Stimulated activated CD4-positive, alpha-beta T cell treated with anti-CD3 and anti-CD28 coated beads, TNF-alpha, amount 100 ng/mL, for 48 hours (primary cell): ENCODE data around the gene SUN2.
A peak's percentile ranks its signal among the peaks of the same experiment; 100 is the strongest.
"Not testable (repeated sequence)": the region's sequence is repeated elsewhere in the genome, so short reads cannot be mapped to it uniquely, and the experiment has no call there.

Source experiments
- DNase-seq, 3 donors: peaks; one replicate each; pipeline ENCODE4 v3.0.0-alpha.2; 2020; ENCODE audit warnings: low read depth in 3 of 3

Gene SUN2, protein sequence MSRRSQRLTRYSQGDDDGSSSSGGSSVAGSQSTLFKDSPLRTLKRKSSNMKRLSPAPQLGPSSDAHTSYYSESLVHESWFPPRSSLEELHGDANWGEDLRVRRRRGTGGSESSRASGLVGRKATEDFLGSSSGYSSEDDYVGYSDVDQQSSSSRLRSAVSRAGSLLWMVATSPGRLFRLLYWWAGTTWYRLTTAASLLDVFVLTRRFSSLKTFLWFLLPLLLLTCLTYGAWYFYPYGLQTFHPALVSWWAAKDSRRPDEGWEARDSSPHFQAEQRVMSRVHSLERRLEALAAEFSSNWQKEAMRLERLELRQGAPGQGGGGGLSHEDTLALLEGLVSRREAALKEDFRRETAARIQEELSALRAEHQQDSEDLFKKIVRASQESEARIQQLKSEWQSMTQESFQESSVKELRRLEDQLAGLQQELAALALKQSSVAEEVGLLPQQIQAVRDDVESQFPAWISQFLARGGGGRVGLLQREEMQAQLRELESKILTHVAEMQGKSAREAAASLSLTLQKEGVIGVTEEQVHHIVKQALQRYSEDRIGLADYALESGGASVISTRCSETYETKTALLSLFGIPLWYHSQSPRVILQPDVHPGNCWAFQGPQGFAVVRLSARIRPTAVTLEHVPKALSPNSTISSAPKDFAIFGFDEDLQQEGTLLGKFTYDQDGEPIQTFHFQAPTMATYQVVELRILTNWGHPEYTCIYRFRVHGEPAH

DNA sequence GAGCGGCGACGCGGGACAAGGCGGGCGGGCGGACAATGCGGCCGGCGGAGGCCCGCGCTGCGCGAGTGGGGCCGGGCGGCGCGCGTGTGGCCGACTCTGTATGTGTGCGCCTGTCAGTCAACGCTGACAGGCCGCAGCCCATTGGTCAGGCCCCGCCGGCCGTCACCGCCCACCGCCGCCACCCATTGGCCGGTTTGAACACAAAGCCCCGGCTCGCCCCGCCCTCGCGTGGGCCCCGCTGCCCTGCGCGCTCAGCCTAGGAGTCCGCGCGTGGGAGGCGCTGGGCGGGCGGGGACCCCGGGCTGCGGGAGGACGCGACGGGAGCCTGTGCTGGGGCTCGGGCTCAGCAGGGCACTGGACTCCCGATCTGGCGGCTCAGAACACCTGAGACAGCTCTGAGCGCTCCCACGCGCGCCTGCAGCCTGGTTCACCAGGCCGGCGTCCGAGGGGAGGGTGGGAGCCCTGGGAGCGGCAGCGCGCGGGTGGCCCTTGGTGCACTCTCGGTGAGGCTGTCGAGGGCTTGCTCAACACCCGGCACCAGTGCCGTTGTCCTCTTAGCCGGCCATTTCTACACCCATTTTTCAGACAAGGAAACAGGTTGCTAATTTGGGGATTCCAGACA lies at the start of gene SUN2:
Gene SUN2, minus strand, starts transcription at position 88 of the 622 bp plus-strand sequence. CDS start 3,370 bp downstream, outside the sequence.
- peak; percentile 86 to 93 (median 88) for DNase-seq

DNA sequence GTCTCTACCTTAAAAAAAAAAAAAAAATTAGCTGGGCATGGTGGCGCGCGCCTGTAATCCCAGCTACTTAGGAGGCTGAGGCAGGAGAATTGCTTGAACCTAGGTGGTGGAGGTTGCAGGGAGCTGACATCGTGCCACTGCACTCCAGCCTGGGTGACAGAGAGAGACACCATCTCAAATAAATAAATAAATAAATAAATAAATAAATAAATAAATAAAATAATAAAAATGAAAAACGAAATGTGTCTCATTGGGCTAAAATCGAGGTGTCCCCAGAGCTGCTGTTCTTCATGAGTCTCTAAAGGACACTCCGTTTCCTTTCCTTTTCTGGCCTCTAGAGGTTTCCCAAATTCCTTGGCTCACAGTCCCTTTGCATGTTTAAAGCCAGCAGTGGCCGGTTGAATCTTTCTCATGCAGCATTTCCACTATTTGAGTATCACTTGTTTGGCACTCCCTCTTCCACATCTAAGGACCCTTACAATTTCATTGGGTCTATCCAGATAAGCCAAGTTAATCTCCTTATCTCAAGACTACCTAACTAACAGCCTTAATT lies 49.3 kb upstream of the SUN2 start:
- DNase-seq: not testable (repeated sequence)

DNA sequence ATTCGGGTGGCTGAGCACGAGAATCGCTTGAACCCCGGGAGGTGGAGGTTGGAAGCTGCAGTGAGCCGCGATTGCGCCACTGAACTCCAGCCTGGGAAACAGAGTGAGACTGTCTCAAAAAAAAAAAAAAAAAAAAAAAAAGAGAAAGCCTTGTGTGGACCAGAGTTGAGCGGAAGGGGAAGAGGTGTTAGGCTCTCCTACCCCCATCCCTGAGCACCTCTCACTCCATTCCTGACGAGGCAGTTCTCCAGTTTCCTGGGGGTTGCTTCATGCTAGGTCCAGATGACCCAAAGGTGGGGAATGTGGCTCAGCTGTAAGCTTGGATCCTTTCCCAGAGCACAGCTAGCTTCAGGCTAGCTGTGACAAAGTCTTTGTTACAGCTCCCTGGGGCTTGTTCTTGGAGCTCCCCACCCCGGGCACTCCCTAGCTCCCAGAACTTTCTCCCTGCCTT lies 46.9 kb upstream of the SUN2 start:
- no peak for DNase-seq

DNA sequence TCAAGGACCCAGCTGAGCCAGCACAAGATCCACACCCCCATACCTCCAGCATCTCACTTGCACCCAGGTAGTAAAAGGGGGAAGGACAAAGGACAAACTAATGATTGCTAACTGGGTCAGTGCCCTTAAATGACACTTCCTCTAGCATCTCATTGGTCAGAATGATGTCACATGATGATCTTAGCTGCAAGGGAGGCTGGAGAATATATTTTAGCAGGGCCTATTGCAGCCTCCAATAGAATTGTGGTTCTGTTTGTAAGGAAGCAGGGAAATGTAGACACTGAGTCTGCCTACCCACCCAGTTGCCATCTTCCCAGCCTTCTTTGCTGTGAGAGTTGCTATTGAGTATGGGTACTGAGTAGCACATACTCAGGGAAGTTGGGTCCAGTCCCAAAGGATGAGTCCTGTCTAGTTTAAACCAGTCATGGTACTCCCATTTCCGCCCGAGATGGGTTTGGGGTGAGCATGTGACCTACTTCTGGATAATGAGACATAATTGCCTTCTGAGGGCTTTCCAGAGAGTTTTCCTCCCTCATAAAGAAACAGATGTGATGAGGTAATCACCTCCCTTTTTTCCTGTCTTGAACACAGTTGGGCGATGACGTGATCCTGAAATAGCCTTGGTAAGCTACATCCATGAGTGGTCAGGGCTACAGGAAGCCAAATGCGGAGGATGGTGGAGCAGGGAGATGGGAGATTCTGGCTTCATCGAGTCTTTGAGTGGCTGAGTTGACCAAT lies 43.6 kb upstream of the SUN2 start:
- DNase-seq: no peak

DNA sequence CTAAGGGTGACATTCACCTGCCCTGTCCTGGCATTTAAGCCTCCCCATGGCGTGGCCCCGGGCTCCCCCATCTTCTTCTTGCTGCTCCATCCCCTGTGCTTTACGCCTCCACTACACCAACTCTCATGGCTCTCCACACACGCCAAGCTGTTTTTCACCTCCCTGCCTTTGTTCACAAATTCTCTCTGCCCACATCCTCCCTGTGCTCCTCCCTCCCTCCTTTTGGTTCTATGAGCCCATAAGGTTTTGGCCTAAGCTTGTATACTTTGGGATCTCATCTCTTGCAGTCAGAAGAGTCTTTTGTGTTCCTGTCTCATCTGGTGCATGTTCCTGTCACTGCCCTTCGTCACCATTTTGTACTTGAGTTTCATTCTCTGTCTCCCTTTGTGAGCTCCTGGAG lies 42.7 kb upstream of the SUN2 start:
- no peak for DNase-seq

DNA sequence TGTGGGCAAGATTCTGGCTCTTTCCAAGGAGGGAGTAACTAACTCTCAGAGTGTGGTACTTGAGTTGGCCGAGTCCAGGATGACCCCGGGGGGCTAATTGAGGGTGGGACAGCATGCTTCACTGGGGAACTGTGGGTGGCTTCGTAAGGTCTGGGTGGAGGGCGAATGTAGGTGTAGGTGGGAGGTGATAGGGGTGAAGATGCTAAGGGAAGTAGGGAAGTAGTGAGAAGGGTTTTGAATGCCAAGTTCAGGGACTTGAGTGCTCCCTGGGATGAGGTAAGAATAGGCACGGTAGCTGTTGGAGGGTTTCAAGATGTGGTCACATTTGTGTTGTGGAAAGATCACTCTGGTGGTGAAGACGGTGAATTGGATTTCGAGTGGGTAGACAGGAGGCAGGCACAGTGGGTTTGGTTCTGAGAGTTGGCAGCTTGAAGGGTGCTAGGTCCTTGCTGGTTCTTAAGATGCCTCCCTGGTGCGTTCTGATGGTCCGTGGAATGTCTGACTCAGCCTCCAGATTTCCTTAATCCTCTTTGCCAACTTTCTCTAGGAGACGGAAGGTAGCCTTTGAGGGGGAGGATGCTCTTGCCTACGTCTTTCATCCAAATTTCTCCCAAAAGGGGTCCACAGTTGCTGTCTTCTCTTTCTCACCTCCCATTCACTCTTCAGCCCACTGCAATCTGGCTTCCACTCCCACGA lies 40.6 kb upstream of the SUN2 start:
- no peak for DNase-seq

DNA sequence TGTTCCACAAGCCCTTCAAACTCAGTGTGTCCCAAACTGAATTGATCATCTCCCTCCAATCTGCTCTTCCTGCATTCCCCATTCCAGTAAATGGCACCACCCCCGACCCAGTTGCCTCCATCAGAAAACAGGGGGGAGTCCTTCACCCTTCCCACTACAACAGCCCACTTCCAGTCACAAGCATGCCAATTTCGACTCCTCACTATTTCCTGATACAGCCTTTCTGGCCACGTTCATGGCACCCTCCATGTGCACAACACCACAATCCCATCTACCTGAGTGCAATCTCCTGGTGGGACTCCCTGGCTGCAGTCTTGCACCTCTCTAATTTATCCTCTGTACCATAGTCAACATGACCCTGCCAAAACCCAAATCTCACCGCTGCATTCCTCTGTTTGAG lies 39.8 kb upstream of the SUN2 start:
- DNase-seq: no peak

DNA sequence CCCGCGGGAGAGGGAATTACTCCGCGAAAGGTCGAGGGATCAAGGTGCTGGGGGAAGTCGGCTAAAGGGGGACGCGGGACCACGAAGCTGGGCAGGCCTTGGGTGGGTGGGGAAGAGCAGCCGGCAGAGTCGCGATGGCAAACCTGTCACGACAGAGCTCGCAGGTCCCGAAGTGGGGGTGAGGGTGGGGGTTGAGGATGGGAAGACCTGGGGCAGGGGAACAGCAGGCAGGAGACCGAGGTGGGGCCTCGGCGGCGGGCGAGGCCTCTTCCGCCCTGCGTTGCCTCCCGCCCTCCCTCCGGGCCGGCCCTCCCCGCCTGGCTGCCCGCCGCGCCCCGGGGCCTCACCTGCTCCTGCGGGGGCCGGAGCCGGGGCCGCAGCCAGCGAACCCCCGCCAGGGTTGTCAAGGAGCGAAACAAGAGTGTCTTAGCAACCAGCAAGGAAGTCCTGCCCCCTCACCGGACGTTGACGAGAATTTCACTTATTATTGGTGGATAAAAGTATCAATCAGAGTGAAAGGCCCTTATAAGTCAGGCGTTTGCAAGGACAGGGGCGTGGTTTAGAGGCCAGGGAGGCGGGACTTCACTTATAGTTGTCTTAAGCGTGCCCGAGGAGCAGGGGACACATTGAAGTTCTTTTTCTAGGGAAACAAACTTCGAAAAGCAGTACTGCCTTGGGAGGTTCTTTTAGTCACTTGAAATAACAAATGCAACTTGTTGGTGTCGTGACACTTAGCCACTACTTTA lies 38.1 kb upstream of the SUN2 start, which contains the start of gene DNAL4:
Gene DNAL4, minus strand, starts transcription at position 423 of the 746 bp plus-strand sequence. CDS start 11,412 bp downstream, outside the sequence.
- DNase-seq: peak; percentile 79 to 88 (median 88)

DNA sequence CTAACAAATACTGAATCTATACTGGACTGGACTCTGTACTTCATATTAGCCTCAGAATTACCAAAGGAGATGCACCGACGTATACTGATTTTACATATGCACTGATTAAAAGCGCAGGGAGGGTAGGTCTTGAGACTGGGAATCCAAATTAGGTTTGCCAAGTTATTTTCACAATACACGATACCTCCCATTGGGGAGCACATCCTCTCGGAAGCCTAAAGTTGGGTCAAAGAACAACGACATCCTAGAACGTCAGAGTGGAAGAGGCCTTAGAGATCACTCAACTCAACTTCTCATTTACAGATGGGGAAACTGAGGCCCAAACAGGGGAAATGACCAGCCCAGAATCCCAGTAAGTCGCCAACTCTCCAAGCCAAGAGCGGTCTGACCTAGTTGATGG lies 37.5 kb upstream of the SUN2 start:
- no peak for DNase-seq

DNA sequence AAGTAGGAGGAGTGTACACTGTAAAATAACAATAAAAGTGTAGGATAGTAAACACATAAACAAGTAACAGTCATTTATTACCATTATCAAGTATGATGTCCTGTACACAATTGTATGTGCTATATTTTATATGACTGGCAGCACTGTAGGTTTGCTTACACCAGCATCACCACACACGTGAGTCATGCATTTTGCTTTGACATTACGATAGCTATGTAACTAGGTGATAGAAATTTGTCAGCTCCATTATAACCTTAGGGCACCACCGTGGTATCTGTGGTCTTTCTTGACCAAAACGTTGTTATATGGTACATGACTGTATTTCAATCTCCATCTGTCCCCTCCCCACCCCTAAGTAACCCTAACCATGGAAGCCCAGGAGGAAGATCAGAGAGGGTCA lies 37.0 kb upstream of the SUN2 start:
- no peak for DNase-seq

DNA sequence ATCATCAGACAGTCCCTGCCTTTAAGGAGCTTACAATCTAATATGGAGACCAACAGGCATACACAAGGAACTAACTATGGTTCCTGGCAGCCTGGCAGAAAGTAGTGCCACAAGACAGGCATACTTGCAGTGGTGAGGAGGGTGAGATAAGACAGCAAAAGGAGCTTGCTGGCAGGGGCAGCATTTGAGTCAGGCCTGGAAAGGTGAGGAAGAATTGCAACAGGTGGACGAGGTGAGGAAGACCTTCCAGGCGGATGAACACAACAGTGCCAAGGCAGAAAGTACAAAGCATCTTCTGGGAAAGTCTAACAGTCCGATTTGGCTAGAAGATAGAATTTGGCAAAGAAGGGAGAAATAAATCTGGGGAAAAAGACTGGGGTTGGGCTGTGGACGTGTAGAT lies 33.8 kb upstream of the SUN2 start:
- DNase-seq: no peak

DNA sequence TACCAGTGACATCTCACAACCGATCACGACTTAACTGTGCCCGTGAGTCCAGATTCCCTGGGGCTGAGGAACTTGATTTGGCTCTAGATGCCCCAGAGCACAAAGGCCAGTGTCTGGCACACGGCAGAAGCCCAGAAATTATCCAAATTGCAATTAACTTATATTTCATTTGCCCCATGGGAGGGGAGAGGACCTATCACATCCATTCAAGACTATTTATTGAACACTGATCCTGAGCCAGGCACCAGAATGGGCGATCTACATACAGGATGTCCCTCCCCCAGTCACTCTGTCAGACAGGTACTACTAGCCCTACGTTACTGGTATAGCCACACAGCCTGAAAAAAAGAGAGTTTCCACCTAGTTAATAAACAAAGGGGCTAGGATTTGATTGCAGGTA lies 33.0 kb upstream of the SUN2 start:
- DNase-seq: no peak

DNA sequence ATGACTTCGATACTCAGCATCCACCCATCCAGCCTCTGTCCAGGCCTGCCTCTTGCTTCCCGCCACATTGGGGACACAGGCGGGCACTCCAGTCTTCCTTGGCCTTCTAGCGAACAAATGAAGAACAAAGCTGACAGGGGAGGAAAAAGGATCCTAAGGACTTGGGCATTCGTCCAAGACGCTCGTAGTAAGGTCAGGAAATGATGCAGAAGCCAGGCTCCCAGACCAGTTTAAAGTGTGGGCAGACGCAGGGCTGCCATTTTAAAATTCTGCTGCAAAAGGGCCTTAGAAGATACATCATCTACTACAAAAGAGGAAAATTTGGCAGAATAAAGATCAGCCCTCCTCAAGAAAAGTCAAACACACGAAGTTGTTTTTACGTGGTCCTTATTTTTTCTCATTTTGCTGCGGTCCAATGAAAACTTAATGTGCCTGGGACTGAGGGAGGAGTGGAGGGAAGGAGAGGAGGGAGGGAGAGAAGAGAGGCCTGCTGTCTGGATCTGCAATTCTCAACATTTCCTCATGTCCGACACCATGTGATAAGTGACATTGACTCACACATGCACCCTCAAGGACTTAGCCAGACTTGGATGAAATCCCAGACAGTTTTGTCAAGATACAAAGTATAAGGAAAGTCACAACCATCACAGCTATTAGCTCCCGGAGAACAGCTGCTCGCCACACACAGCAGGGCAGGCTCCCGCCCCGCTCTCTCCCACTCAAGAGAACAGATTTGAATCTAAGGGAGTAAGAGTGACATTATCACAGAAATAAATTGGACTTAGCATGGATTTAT lies 32.4 kb upstream of the SUN2 start:
- no peak for DNase-seq

DNA sequence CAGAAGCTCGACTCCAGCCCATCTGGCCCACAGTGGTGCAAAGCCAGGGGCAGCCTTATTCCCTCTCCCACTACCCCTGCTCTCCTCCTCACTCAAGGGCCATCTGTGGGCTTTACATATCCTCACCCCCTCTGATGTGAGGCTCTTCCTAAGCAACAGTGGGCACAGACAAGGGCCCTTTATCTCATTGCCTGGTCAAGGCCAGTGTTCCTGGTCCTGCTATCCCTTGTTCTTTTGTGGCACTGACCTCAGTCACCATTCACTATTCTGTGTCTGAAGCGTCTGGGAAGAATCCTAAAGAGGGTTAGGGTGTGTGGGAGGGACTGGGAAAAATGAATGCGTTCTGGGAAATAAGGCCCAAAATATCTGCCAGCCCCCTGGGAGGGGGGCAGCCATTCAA lies 30.8 kb upstream of the SUN2 start:
- DNase-seq: no peak

DNA sequence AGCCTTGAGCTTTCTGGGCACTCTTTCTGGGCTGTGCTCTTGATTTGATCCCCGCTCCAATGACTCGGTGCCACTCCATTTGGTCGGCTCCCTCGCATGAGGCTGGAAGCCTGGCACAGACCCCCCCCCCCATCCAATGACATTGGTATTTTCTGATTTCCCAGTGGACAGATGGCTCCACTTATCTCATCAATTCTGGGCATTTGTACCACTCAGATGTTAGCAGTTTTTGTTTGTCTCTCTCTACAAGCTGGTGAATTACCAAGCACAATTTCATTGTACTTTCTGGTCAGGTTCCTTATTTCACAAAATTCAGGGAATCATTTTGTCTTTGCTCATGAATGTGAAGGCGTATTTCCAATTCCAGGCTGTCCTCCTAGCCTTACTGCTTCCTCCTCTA lies 29.1 kb upstream of the SUN2 start:
- DNase-seq: no peak

DNA sequence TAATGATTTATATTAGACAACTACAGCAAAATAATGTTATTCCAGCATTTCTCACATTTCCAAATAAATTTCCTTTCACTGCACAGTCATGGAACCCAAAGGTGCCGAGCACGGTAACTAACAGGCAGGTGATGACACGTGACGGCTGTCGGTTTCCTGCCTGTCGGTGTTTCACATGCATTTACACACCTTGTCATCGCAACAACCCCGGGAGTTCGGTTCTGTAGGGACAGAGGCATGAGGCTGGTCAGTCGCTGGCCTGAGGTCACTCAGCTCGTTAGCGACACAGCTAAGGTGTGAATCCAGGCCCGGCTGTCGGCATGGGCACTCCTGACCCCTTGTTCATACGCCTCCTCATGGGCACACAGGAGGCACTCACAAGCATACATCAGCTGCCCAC lies 28.2 kb upstream of the SUN2 start:
- no peak for DNase-seq

DNA sequence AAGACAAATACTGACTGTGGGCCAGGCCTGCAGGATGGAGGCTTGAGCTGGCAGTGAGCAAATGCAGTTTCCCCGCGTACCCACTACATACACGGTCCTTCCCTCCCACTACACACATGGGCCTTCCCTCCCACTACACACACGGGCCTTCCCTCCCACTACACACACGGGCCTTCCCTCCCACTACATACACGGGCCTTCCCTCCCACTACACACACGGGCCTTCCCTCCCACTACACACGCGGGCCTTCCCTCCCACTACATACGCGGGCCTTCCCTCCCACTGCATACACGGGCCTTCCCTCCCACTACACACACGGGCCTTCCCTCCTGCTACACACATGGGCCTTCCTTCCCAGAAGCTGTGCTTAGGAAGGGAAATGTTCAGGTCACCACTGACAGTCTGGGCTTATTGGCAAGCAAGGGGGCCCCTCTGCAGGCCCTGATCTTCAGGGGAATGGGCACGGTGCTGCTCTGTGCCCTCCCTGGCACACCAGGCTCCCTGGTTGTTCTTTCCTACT lies 27.4 kb upstream of the SUN2 start:
- no peak for DNase-seq

DNA sequence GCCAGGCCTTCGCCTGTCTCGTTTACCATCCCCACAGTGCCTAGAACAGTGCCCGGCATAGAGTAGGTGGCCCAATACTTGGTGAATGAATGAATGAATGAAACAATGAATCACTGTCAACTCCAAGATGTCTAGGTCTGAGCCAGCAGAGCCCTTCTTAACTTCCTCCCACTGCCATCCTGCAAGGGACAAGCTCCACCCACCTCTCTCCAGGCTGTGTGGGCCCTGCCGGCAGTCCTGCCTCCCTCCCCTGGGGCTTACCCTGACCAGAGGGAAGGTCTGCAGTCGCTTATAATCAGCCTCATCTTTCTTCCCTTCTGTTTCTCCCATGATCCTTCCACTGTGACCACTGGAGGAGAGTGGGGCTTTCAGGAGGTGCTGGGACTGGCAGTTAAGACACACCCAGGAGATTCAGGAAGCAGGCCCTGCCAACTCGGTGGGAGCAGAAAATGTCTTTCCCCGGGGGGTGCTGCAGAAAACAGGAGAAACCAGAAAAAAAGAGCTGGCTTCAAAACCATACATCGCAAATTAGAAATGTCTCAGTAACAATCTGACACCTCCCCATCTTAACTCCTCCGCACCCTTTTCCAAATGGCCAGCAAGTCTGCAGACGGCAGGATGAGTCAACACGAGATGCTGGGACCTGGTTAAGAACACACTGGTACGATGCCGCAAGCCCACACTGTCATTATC lies 26.8 kb upstream of the SUN2 start:
- no peak for DNase-seq

DNA sequence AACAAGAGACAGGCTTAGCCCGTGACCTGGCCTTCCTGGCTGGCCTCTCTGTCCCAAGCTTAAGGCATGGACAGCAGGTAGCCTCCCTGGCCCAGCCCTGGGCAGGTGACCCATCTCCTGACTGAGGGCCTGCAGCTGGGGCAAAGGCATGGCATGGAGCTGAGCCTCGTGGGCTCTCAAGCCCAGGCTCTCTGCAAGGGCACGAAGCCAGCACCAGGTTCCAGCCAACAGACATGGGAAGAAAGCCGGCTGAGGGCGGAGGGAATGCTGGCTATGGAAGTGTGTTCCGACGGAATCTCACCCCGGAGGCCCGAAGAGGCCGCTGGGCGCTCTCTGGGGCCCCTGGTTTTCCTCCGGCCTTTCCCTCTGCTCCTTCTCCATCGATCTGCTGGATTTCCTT lies 25.2 kb upstream of the SUN2 start:
- no peak for DNase-seq
